NB4 (cell line): ENCODE data around the gene DLG3.
A peak's percentile ranks its signal among the peaks of the same experiment; 100 is the strongest.

Experiments used
- DNase-seq: peaks from one replicate; pipeline ENCODE4 v3.0.0; 2010; ENCODE audit warnings: low read depth
- H3K4me3 ChIP-seq: one replicate; pipeline ENCODE4 v1.5.1; 2011; ENCODE audit warnings: mild to moderate bottlenecking, low read depth, low read length, moderate library complexity
- MYC ChIP-seq: IDR thresholded peaks from 2 replicates; pipeline ENCODE4 v1.6.1; 2011; ENCODE audit warnings: low read depth, low read length
- POLR2A ChIP-seq: IDR thresholded peaks from 2 replicates; pipeline ENCODE4 v1.6.1; 2011; ENCODE audit warnings: mild to moderate bottlenecking; ENCODE audit not compliant: insufficient read length; ENCODE audit errors: extremely low read depth
- TF ChIP-seq, protein P1 (sequence below): IDR thresholded peaks from 2 replicates; pipeline ENCODE4 v1.6.1; 2011; ENCODE audit warnings: low read depth, low read length
- TF ChIP-seq, protein P2 (sequence below): IDR thresholded peaks from one replicate; pipeline ENCODE4 v1.5.1; 2012; ENCODE audit warnings: low read depth, low read length

The DLG3 gene

DNA sequence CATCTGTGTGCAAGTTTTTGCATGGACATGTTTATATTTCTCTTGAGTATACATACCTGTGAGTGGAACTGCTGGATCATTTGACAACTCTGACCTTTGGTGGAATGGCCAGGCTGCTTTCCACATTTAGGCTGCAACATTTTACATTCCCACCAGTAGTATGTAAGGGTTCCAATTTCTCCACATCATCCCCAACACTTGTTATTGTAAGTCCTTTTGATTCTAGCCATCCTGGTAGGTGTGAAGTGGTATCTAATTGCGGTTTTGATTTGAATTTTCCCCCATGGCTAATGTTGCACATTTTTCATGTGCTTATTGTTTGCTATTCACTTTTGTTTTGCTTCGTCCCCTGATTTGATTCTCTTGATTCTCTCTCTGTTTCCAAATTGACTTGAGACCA, 16.4 kb downstream of the DLG3 start:
- no peak for DNase-seq
- H3K4me3 ChIP-seq, result no peak overlapping the region
- TF ChIP-seq, protein P1, sequence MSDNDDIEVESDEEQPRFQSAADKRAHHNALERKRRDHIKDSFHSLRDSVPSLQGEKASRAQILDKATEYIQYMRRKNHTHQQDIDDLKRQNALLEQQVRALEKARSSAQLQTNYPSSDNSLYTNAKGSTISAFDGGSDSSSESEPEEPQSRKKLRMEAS, result no peak
- TF ChIP-seq MYC (no peak), POLR2A (no peak)
- TF ChIP-seq, protein P2, sequence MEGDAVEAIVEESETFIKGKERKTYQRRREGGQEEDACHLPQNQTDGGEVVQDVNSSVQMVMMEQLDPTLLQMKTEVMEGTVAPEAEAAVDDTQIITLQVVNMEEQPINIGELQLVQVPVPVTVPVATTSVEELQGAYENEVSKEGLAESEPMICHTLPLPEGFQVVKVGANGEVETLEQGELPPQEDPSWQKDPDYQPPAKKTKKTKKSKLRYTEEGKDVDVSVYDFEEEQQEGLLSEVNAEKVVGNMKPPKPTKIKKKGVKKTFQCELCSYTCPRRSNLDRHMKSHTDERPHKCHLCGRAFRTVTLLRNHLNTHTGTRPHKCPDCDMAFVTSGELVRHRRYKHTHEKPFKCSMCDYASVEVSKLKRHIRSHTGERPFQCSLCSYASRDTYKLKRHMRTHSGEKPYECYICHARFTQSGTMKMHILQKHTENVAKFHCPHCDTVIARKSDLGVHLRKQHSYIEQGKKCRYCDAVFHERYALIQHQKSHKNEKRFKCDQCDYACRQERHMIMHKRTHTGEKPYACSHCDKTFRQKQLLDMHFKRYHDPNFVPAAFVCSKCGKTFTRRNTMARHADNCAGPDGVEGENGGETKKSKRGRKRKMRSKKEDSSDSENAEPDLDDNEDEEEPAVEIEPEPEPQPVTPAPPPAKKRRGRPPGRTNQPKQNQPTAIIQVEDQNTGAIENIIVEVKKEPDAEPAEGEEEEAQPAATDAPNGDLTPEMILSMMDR, result no peak

DNA sequence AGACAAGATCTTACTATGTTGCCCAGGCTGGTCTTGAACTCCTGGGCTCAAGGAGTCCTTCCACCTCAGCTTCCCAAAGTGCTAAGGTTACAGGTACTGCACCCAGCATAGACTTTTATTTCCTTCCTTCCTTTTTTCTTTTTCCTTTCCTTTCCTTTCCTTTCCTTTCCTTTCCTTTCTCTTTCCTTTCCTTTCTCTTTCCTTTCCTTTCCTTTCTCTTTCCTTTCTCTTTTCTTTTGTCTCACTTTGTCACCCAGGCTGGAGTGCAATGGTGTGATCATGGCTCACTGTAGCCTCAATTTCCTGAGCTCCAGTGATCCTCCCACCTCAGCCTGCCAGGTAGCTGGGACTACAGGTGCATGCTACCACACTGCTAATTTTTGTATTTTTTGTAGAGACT, 19.4 kb downstream of the DLG3 start:
- no peak overlapping the region for H3K4me3 ChIP-seq
- TF ChIP-seq POLR2A (no peak), MYC (no peak)
- TF ChIP-seq, protein P1, result no peak
- no peak for DNase-seq

DNA sequence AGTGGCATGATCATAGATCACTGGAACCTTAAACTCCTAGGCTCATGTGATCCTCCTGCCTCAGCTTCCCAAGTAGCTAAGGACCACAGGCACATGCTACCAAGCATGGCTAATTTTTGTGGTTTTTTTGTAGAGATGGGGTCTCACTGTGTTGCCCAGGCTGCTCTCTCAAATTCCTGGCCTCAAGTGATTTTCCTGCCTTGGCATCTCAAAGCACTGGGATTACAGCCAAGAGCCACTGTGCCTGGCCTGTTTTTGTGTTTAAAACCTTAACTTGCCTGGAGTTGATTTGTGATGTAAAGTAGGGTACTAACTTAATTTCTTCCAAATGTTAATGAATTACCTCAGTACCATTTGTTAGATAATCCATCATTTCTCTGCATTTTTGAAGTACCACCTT, 22.3 kb downstream of the DLG3 start:
- no peak overlapping the region for H3K4me3 ChIP-seq
- DNase-seq, result no peak
- TF ChIP-seq, protein P1, result no peak
- TF ChIP-seq, protein P2, result no peak

DNA sequence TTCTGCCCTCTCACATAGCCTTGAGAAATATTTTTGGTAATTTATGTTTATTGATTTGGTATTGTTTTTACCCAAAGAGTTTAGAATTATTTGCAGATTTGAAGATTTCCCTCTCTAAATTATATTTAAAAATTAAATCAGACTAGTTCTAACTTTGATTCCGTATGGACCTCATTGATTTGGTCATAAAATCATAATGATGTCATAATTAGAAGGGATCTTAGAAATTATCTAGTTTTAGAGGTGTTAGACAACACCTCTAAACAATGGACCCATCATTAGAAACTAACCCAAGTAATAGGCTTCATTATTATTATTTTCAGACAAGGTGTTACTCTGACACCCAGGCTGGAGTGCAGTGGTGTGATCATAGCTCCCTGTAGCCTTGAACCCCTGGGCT, 24.1 kb downstream of the DLG3 start:
- DNase-seq, result no peak
- no peak overlapping the region for H3K4me3 ChIP-seq
- TF ChIP-seq MYC (no peak), POLR2A (no peak)
- TF ChIP-seq, protein P1, result no peak
- TF ChIP-seq, protein P2, result no peak

DNA sequence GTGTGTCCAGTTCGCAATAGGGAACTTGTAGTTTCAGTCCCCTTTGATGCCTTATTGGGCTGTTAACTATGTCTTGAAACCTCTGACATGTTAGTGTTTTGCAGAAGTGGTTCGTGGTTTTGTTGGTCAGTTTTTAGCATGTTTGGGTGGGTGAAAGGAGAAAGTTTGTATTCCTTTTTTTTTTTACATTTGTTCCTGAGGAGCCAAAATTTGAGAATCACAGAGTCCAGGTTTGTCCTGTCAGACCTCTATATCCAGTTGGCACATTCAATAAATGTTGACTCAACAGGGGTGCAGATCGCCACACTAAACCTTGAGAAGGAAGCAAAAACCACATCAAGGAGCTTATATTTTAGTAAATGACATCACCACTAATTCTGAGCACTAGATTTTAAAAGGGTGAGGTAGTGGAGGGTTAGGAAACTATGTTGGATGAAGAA, 26.2 kb downstream of the DLG3 start:
- peak; percentile 50 for DNase-seq
- TF ChIP-seq POLR2A, result no peak
- TF ChIP-seq MYC, result no peak
- TF ChIP-seq, protein P1, result no peak
- TF ChIP-seq, protein P2, result no peak
- H3K4me3 ChIP-seq, result no peak overlapping the region

DNA sequence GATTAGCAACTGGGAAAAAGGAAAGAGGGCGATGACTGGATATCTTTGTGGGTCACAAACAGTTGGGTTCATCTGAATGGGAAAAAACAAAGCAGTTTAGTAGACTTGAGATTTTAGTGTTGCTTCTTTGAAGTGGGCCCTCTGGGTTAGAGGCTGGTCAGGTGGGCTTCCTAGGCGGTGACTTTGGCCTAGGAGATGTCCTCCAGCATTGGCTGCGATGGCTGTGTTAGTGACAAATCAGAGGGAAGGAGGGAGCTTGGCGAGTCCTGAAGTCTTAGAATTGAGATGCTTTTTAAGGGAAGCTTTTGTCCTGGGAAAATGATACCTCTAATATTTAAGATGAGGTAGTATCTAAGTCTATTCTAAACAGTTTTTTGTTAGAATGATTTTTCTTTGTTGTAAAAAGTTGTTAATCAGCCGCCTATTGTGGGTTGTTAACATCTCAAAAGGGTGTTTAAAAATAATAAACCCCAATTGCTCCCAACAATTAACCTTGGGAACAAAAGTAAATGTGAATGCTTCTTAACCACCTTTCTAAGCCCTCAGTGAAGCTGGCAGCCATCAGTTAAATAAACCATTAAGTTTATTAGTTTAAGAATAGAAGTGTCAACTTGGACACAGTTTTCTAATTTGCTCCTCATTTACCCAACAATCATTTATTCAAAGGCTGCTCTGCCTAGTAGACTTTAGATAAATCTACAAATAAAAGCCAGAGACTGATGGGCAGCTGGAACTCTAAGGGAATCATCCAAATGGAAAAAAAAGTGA, 31.7 kb downstream of the DLG3 start:
- DNase-seq, result no peak
- no peak overlapping the region for H3K4me3 ChIP-seq
- TF ChIP-seq POLR2A, result no peak
- TF ChIP-seq, protein P2, result no peak
- TF ChIP-seq, protein P1, result no peak
- TF ChIP-seq MYC, result no peak
